Activated T-cell treated with anti-CD3 and anti-CD28 coated beads, Interleukin-2, amount 50 U/mL, for 72 hours (primary cell): ENCODE data around the gene ZNF765. TPM values are rescaled to one million over a fixed set of nuclear protein-coding genes. Genes with fewer than 3 reads are reported as not detected.
A peak's percentile ranks its signal among the peaks of the same experiment; 100 is the strongest.
"Not testable (repeated sequence)": the region's sequence is repeated elsewhere in the genome, so short reads cannot be mapped to it uniquely, and the experiment has no call there.

Experiments used
- ATAC-seq, 2 donors: fragments of 150-1000 bp; cut with Tn5 transposase; replicated peaks in 1 of 2; 2 replicates each; pipeline ENCODE4 v1.10.0; 2021; ENCODE audit warnings: moderate library complexity in 2 of 2, mild to moderate bottlenecking in 1 of 2
- DNase-seq, 2 donors: peaks; one replicate each; pipeline ENCODE4 v3.0.0; 2021 to 2022; ENCODE audit warnings: mixed read lengths in 1 of 2
- H3K27ac Mint-ChIP-seq: one replicate; pipeline ENCODE4 v1.8.0; 2022; ENCODE audit warnings: mild to moderate bottlenecking, moderate library complexity, mixed read lengths
- H3K27me3 Mint-ChIP-seq: one replicate; pipeline ENCODE4 v1.8.0; 2022; ENCODE audit warnings: low read depth, mixed read lengths
- H3K36me3 Mint-ChIP-seq, 2 donors: one replicate each; pipeline ENCODE4 v1.8.0; 2022; ENCODE audit warnings: mixed read lengths in 2 of 2, mild to moderate bottlenecking in 1 of 2; ENCODE audit not compliant: insufficient read depth in 2 of 2
- H3K4me1 Mint-ChIP-seq: one replicate; pipeline ENCODE4 v1.8.0; 2022; ENCODE audit warnings: low read depth, mixed read lengths
- H3K4me3 Mint-ChIP-seq, 2 donors: one replicate each; pipeline ENCODE4 v1.8.0; 2022; ENCODE audit warnings: mild to moderate bottlenecking in 2 of 2, mixed read lengths in 2 of 2, moderate library complexity in 2 of 2
- H3K9me3 Mint-ChIP-seq, 2 donors: one replicate each; pipeline ENCODE4 v1.8.0; 2022; ENCODE audit warnings: mixed read lengths in 2 of 2
- total RNA-seq, 2 donors: library from RNA; stranded (reverse); gene quantifications; one replicate each; pipeline ENCODE4 v1.2.3, GENCODE V29; 2022

Gene ZNF765
- total RNA-seq, 2 donors from 2014 or later, result 13.4 to 14.6 TPM

GRCh38 chr19:53389571-53389970 is 5.4 kb upstream of the ZNF765 start:
- H3K9me3 Mint-ChIP-seq, result peaks cover 14 to 26% of the 10 kb centered on the region in 2 donors

GRCh38 chr19:53389978-53390377 is 5.0 kb upstream of the ZNF765 start:
- Mint-ChIP-seq H3K27ac (no peak overlapping the region), H3K27me3 (no peaks in the 10 kb centered on the region), H3K4me1 (peaks cover 4% of the 10 kb centered on the region), H3K36me3 (peaks cover 21 to 38% of the 10 kb centered on the region in 2 donors), H3K4me3 (no peak overlapping the region), H3K9me3 (peaks cover 11 to 23% of the 10 kb centered on the region in 2 donors)
- no peak for DNase-seq
- no peak for ATAC-seq

More at GRCh38 chr19:53389571-53389970, 5.4 kb upstream of the ZNF765 start:
- Mint-ChIP-seq H3K27ac (no peak overlapping the region), H3K4me3 (no peak overlapping the region), H3K27me3 (no peaks in the 10 kb centered on the region), H3K36me3 (peaks cover 24 to 42% of the 10 kb centered on the region in 2 donors), H3K4me1 (peaks cover under 1% of the 10 kb centered on the region)
- ATAC-seq (no peak), DNase-seq (no peak)

GRCh38 chr19:53394522-53394973 is 401 bp upstream of the ZNF765 start:
- peaks cover 5 to 8% of the 10 kb centered on the region in 2 donors for H3K9me3 Mint-ChIP-seq
- no peaks in the 10 kb centered on the region for H3K27me3 Mint-ChIP-seq
- ATAC-seq (peak in 1 of 2 donors; percentile 2), DNase-seq (no peak)
- H3K4me3 Mint-ChIP-seq, result peak overlapping the region; percentile 95 to 97
- no peak overlapping the region for H3K27ac Mint-ChIP-seq
- H3K4me1 Mint-ChIP-seq, result peaks cover 20% of the 10 kb centered on the region
- H3K36me3 Mint-ChIP-seq, result peaks cover 15 to 26% of the 10 kb centered on the region in 2 donors

- peaks cover 20% of the 10 kb centered on the region for H3K4me1 Mint-ChIP-seq
- peaks cover 22 to 29% of the 10 kb centered on the region in 2 donors for H3K36me3 Mint-ChIP-seq
Observed at GRCh38 chr19:53395840-53396524, 1.0 kb downstream of the ZNF765 start.

GRCh38 chr19:53396525-53396868 is 1.5 kb downstream of the ZNF765 start:
- Mint-ChIP-seq H3K27me3 (no peaks in the 10 kb centered on the region), H3K36me3 (peaks cover 23 to 33% of the 10 kb centered on the region in 2 donors), H3K9me3 (peaks cover 2 to 6% of the 10 kb centered on the region in 2 donors), H3K4me3 (peak overlapping the region; percentile 95 to 97), H3K27ac (peak overlapping the region; percentile 88), H3K4me1 (peaks cover 20% of the 10 kb centered on the region)
- no peak for DNase-seq
- no peak for ATAC-seq

More at GRCh38 chr19:53395840-53396524, 1.0 kb downstream of the ZNF765 start:
- not testable (repeated sequence) for H3K27me3 Mint-ChIP-seq, H3K9me3 Mint-ChIP-seq, DNase-seq, ATAC-seq
- peak overlapping the region; percentile 88 for H3K27ac Mint-ChIP-seq
- peak overlapping the region; percentile 95 to 97 for H3K4me3 Mint-ChIP-seq

GRCh38 chr19:53397918-53398317 is 3.0 kb downstream of the ZNF765 start:
- not testable (repeated sequence) for DNase-seq, H3K27ac Mint-ChIP-seq, H3K4me3 Mint-ChIP-seq, H3K27me3 Mint-ChIP-seq, ATAC-seq, H3K9me3 Mint-ChIP-seq
- Mint-ChIP-seq H3K36me3 (peaks cover 28 to 45% of the 10 kb centered on the region in 2 donors), H3K4me1 (peaks cover 20% of the 10 kb centered on the region)

- Mint-ChIP-seq H3K4me3 (no peak overlapping the region), H3K27me3 (no peaks in the 10 kb centered on the region), H3K36me3 (peaks cover 53 to 76% of the 10 kb centered on the region in 2 donors), H3K9me3 (peaks cover 24 to 43% of the 10 kb centered on the region in 2 donors), H3K27ac (no peak overlapping the region), H3K4me1 (no peaks in the 10 kb centered on the region)
- ATAC-seq, result no peak
- no peak for DNase-seq
Observed at GRCh38 chr19:53409505-53410204, 14.7 kb downstream of the ZNF765 start.

- H3K4me1 Mint-ChIP-seq, DNase-seq, H3K4me3 Mint-ChIP-seq, H3K27ac Mint-ChIP-seq, H3K27me3 Mint-ChIP-seq, ATAC-seq: not testable (repeated sequence)
- Mint-ChIP-seq H3K9me3 (peaks cover 5 to 12% of the 10 kb centered on the region in 2 donors), H3K36me3 (peaks cover 4 to 12% of the 10 kb centered on the region in 2 donors)
Observed at GRCh38 chr19:53420520-53421315, 25.8 kb downstream of the ZNF765 start.

GRCh38 chr19:53422551-53422950 is 27.6 kb downstream of the ZNF765 start:
- peaks cover 2 to 3% of the 10 kb centered on the region in 2 donors for H3K9me3 Mint-ChIP-seq
- H3K4me3 Mint-ChIP-seq, result no peak overlapping the region
- no peak overlapping the region for H3K27ac Mint-ChIP-seq
- no peaks in the 10 kb centered on the region for H3K27me3 Mint-ChIP-seq
- H3K36me3 Mint-ChIP-seq, result peaks cover 0 to 3% of the 10 kb centered on the region in 2 donors
- ATAC-seq (no peak), DNase-seq (no peak)
- no peaks in the 10 kb centered on the region for H3K4me1 Mint-ChIP-seq

GRCh38 chr19:53423074-53423473 is 28.1 kb downstream of the ZNF765 start:
- not testable (repeated sequence) for H3K9me3 Mint-ChIP-seq, ATAC-seq, H3K4me1 Mint-ChIP-seq, H3K4me3 Mint-ChIP-seq, H3K27me3 Mint-ChIP-seq, DNase-seq, H3K27ac Mint-ChIP-seq, H3K36me3 Mint-ChIP-seq

GRCh38 chr19:53423680-53424079 is 28.7 kb downstream of the ZNF765 start:
- H3K36me3 Mint-ChIP-seq, H3K9me3 Mint-ChIP-seq, H3K27me3 Mint-ChIP-seq, H3K27ac Mint-ChIP-seq, H3K4me1 Mint-ChIP-seq, H3K4me3 Mint-ChIP-seq, ATAC-seq, DNase-seq: not testable (repeated sequence)

- DNase-seq, result peak; percentile 63 to 68
- Mint-ChIP-seq H3K4me3 (no peak overlapping the region), H3K27ac (no peak overlapping the region), H3K4me1 (peaks cover 10% of the 10 kb centered on the region), H3K27me3 (no peaks in the 10 kb centered on the region), H3K9me3 (no peaks in the 10 kb centered on the region), H3K36me3 (peaks cover 0 to 2% of the 10 kb centered on the region in 2 donors)
- peak; percentile 46 to 61 for ATAC-seq
Observed at GRCh38 chr19:53424968-53425597, 30.1 kb downstream of the ZNF765 start.
